Measurements from ENCODE around the gene ARHGEF28. TPM values are rescaled to one million over a fixed set of nuclear protein-coding genes. Genes with fewer than 3 reads are reported as not detected.

Gene ARHGEF28
- total and polyA plus RNA-seq, 10 of the 15 experiments (the other 5 are each of a cell fraction or from before 2014, with no cell fraction given): 0.10 to 0.72 (median 0.22) TPM; not detected in 2

GRCh38 chr5:73596705-73597328 lies 29.2 kb upstream of the ARHGEF28 start:
- H3K4me2 ChIP-seq (ENCODE audit: control insufficient read depth, insufficient read depth): no peak overlapping the region
- BruUV-seq (replicated peaks): no TSS peak
- no peak for DNase-seq (ENCODE audit: low read depth, low spot score)
- ChIA-PET CTCF (interaction anchor here (0.5 to 14.3 kb wide), 35 partner anchors 9 to 1052 kb away, joined by 3 to 565 read pairs (median 4); no protein-coding TSS in a partner anchor), POLR2A (no interaction called here), RAD21 (ENCODE audit: unreplicated experiment) (interaction anchor here (0.8 to 13.5 kb wide), 6 partner anchors 9 to 195 kb away, joined by 3 to 302 read pairs (median 5); no protein-coding TSS in a partner anchor), SMC1A (ENCODE audit: uncharacterized antibody, unreplicated experiment) (interaction anchor here (0.6 to 15.3 kb wide), 26 partner anchors 13 to 607 kb away, joined by 3 to 415 read pairs (median 4); no protein-coding TSS in a partner anchor)
- H2AFZ ChIP-seq (ENCODE audit: control insufficient read depth, low read depth, low read length): no peak overlapping the region
- no peaks in the 10 kb centered on the region for H3K27me3 ChIP-seq (replicated peaks in 1 of 2; ENCODE audit: control insufficient read depth in 2 of 2, insufficient read depth in 2 of 2, low read length in 1 of 2)
- H3K9ac ChIP-seq (ENCODE audit: control insufficient read depth, insufficient read depth, low read length): no peak overlapping the region
- no peak overlapping the region for H3K4me3 ChIP-seq
- no peak for FAIRE-seq
- ATAC-seq: peak; percentile 65
- TF ChIP-seq CTCF (IDR thresholded peaks at IDR 0.05 in 2 of 3, conservative IDR thresholded peaks at IDR 0.05 in 1 of 3; ENCODE audit: control insufficient read depth in 2 of 3, extremely low read depth in 1 of 3, insufficient read depth in 1 of 3, low read depth in 3 of 3, low read length in 3 of 3) (peak; percentile 29 to 61 (median 57)), TARDBP (IDR thresholded peaks at IDR 0.05; ENCODE audit: borderline replicate concordance) (no peak), RAD21 (IDR thresholded peaks at IDR 0.05; ENCODE audit: insufficient read depth, low read depth, low read length) (0 out of 2 replicates have a peak, but pooled peaks have one; percentile 15), SMC3 (IDR thresholded peaks at IDR 0.05; ENCODE audit: borderline replicate concordance, low read length) (peak; percentile 29; the same call in 1 of the 2 replicates)
- no peaks in the 10 kb centered on the region for H3K79me2 ChIP-seq (ENCODE audit: control insufficient read depth, insufficient read depth, low read length)
- in situ Hi-C loops (cut with MboI) (no loop called here), intact Hi-C loops (cut with micrococcal nuclease; ENCODE audit: unreplicated experiment) (loop anchor here (5.0 kb wide), 1 partner anchor 35 kb away; no protein-coding TSS in a partner anchor)
- H3K36me3 ChIP-seq (ENCODE audit: control insufficient read depth in 2 of 2, insufficient read depth in 2 of 2, low read length in 1 of 2): no peaks in the 10 kb centered on the region
- H3K9me3 ChIP-seq (replicated peaks; ENCODE audit: control insufficient read depth, insufficient read depth, low read length): no peaks in the 10 kb centered on the region
- H3K4me1 ChIP-seq (ENCODE audit: control insufficient read depth, insufficient read depth, low read length): no peaks in the 10 kb centered on the region
- no peaks in the 10 kb centered on the region for H4K20me1 ChIP-seq (ENCODE audit: control insufficient read depth, insufficient read depth)
- H3K27ac ChIP-seq (ENCODE audit: control insufficient read depth, insufficient read depth): no peak overlapping the region

All from GM12878 (cell line).